Neural cell (in vitro differentiated cells): ENCODE data around the gene GET4. TPM values are rescaled to one million over a fixed set of nuclear protein-coding genes. Genes with fewer than 3 reads are reported as not detected.

Source experiments
- H2AFZ ChIP-seq: fragments of 200-600, 300-800 bp; sonication (generic), shearing (Covaris generic); 2 replicates; pipeline ENCODE4 v1.6.0; 2014; ENCODE audit warnings: low read depth, mild to moderate bottlenecking, antibody characterized with exemption, low read length, moderate library complexity
- H3F3A ChIP-seq: fragments of 200-600 bp; shearing (Covaris generic); 2 replicates; pipeline ENCODE4 v1.6.1; 2016; ENCODE audit warnings: mild to moderate bottlenecking, moderate library complexity, mixed read lengths, antibody characterized with exemption, low read length; ENCODE audit not compliant: insufficient read depth, poor library complexity, severe bottlenecking
- H3K27ac ChIP-seq: fragments of 200-600, 300-800 bp; sonication (generic), shearing (Covaris generic); 2 replicates; pipeline ENCODE4 v1.5.1; 2014; ENCODE audit warnings: mild to moderate bottlenecking, low read length, moderate library complexity
- H3K27me3 ChIP-seq: fragments of 300-800, 200-600 bp; sonication (generic), shearing (Covaris generic); 2 replicates; pipeline ENCODE4 v1.6.0; 2014; ENCODE audit warnings: mild to moderate bottlenecking, low read depth, low read length, moderate library complexity; ENCODE audit not compliant: insufficient read depth
- H3K36me3 ChIP-seq: fragments of 300-800, 200-600 bp; sonication (generic), shearing (Covaris generic); 2 replicates; pipeline ENCODE4 v1.5.1; 2014; ENCODE audit warnings: mild to moderate bottlenecking, antibody characterized with exemption, low read length, moderate library complexity; ENCODE audit not compliant: insufficient read depth
- H3K4me2 ChIP-seq: fragments of 300-800, 200-600 bp; sonication (generic), shearing (Covaris generic); 2 replicates; pipeline ENCODE4 v1.6.0; 2014; ENCODE audit warnings: mild to moderate bottlenecking, low read length
- H3K4me3 ChIP-seq: fragments of 300-800, 200-600 bp; sonication (generic), shearing (Covaris generic); 2 replicates; pipeline ENCODE4 v1.5.1; 2014; ENCODE audit warnings: mild to moderate bottlenecking, low read length, moderate library complexity
- H3K79me2 ChIP-seq: fragments of 200-600 bp; shearing (Covaris generic); replicated peaks from 2 replicates; pipeline ENCODE4 v1.6.0; 2014; ENCODE audit warnings: mild to moderate bottlenecking, low read length, moderate library complexity; ENCODE audit not compliant: insufficient read depth
- H3K9ac ChIP-seq: fragments of 300-800, 200-600 bp; sonication (generic), shearing (Covaris generic); 2 replicates; pipeline ENCODE4 v1.6.1; 2016; ENCODE audit warnings: mild to moderate bottlenecking, low read length, mixed read lengths
- H3K9me2 ChIP-seq: fragments of 200-600 bp; shearing (Covaris generic); 2 replicates; pipeline ENCODE4 v1.6.1; 2016; ENCODE audit warnings: mild to moderate bottlenecking, low read length, mixed read lengths; ENCODE audit not compliant: insufficient read depth
- H3K9me3 ChIP-seq: fragments of 200-600, 300-800 bp; sonication (generic), shearing (Covaris generic); 2 replicates; pipeline ENCODE4 v1.6.1; 2016; ENCODE audit warnings: mild to moderate bottlenecking, mixed run types, low read length, moderate library complexity, mixed read lengths
- H4K20me1 ChIP-seq: fragments of 200-600 bp; shearing (Covaris generic); 2 replicates; pipeline ENCODE4 v1.6.1; 2016; ENCODE audit warnings: mild to moderate bottlenecking, mixed run types; ENCODE audit not compliant: insufficient read depth
- EP300 ChIP-seq: fragments of 450-650 bp; conservative IDR thresholded peaks from 2 replicates; pipeline ENCODE4 v1.6.1; 2014; ENCODE audit warnings: antibody characterized with exemption, mild to moderate bottlenecking, moderate library complexity; ENCODE audit not compliant: poor library complexity, severe bottlenecking
- EZH2 ChIP-seq: fragments of 200-600, 300-800 bp; shearing (Covaris generic), sonication (generic); IDR thresholded peaks from 2 replicates; pipeline ENCODE4 v1.6.1; 2014; ENCODE audit warnings: antibody characterized with exemption, low read length, borderline replicate concordance, mild to moderate bottlenecking; ENCODE audit not compliant: insufficient read depth, poor library complexity, severe bottlenecking
- MXI1 ChIP-seq: fragments of 450-650 bp; conservative IDR thresholded peaks from 2 replicates; pipeline ENCODE4 v1.6.1; 2014; ENCODE audit warnings: antibody characterized with exemption, mild to moderate bottlenecking; ENCODE audit not compliant: poor library complexity, severe bottlenecking
- POLR2AphosphoS5 ChIP-seq: IDR thresholded peaks from 2 replicates; pipeline ENCODE4 v1.6.1; 2012
- RAD21 ChIP-seq: fragments of 450-650 bp; conservative IDR thresholded peaks from 2 replicates; pipeline ENCODE4 v1.6.1; 2014; ENCODE audit warnings: antibody characterized with exemption, mild to moderate bottlenecking, moderate library complexity
- SMC3 ChIP-seq: fragments of 450-650 bp; conservative IDR thresholded peaks from 2 replicates; pipeline ENCODE4 v1.6.1; 2014; ENCODE audit warnings: antibody characterized with exemption, mild to moderate bottlenecking, moderate library complexity; ENCODE audit not compliant: poor library complexity
- TAF1 ChIP-seq: IDR thresholded peaks from 2 replicates; pipeline ENCODE4 v1.6.1; 2012; ENCODE audit warnings: low read depth
- polyA plus RNA-seq: library from polyadenylated mRNA; depleted of rRNA; stranded (reverse); fragments of >200 nt; gene quantifications from 2 replicates; pipeline ENCODE4 v1.2.3, GENCODE V29; 2014
- TF ChIP-seq, protein P1 (sequence below): IDR thresholded peaks from 2 replicates; pipeline ENCODE4 v1.6.1; 2012; ENCODE audit warnings: borderline replicate concordance
- TF ChIP-seq, protein P2 (sequence below): fragments of 450-650 bp; IDR thresholded peaks from 2 replicates; pipeline ENCODE4 v1.5.1; 2014; ENCODE audit warnings: antibody characterized with exemption, mild to moderate bottlenecking, moderate library complexity; ENCODE audit not compliant: poor library complexity, severe bottlenecking

Gene GET4
- polyA plus RNA-seq, 1 donor from 2014 or later, result 63.8 TPM

DNA sequence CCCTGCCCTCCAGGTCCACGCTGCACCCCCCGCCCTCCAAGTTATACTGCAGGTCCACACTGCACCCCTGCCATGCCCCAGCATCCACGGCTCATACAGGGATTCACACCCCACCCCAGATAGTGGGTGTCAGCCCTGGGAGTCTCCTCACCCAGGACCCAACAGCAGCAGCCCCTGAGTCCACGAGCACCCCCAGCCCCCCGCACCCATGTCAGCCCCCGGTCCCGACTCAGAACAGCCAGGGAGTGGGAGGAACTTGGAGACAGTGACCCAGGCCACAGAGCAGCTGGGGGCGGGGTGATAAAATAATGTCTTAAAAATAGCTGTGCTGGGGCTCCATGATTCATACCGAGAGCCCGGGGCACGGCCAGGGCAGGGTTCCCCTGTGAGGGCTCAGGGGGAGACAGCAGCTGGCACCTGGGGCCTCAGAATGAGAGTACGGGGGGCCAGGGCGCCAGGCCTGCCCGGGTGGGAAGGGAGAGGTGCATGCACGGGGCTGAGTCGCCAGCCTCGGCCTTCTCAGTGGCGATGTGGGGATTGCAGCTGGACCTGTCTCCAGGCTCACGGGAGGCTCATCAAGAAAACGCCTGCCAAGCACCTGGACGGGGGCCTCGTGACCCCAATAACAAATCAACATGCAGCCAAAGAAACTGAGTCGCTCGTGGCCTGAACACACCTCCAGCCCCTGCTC, 48.3 kb downstream of the GET4 start:
- H3F3A ChIP-seq, result no peaks in the 10 kb centered on the region
- H2AFZ ChIP-seq, result no peak overlapping the region
- H3K9me2 ChIP-seq, result no peaks in the 10 kb centered on the region
- no peaks in the 10 kb centered on the region for H3K79me2 ChIP-seq
- H3K27me3 ChIP-seq, result no peaks in the 10 kb centered on the region
- H3K9ac ChIP-seq, result no peak overlapping the region
- no peak overlapping the region for H3K27ac ChIP-seq
- TF ChIP-seq, protein P1, sequence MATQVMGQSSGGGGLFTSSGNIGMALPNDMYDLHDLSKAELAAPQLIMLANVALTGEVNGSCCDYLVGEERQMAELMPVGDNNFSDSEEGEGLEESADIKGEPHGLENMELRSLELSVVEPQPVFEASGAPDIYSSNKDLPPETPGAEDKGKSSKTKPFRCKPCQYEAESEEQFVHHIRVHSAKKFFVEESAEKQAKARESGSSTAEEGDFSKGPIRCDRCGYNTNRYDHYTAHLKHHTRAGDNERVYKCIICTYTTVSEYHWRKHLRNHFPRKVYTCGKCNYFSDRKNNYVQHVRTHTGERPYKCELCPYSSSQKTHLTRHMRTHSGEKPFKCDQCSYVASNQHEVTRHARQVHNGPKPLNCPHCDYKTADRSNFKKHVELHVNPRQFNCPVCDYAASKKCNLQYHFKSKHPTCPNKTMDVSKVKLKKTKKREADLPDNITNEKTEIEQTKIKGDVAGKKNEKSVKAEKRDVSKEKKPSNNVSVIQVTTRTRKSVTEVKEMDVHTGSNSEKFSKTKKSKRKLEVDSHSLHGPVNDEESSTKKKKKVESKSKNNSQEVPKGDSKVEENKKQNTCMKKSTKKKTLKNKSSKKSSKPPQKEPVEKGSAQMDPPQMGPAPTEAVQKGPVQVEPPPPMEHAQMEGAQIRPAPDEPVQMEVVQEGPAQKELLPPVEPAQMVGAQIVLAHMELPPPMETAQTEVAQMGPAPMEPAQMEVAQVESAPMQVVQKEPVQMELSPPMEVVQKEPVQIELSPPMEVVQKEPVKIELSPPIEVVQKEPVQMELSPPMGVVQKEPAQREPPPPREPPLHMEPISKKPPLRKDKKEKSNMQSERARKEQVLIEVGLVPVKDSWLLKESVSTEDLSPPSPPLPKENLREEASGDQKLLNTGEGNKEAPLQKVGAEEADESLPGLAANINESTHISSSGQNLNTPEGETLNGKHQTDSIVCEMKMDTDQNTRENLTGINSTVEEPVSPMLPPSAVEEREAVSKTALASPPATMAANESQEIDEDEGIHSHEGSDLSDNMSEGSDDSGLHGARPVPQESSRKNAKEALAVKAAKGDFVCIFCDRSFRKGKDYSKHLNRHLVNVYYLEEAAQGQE, result no peak
- TF ChIP-seq, protein P2, sequence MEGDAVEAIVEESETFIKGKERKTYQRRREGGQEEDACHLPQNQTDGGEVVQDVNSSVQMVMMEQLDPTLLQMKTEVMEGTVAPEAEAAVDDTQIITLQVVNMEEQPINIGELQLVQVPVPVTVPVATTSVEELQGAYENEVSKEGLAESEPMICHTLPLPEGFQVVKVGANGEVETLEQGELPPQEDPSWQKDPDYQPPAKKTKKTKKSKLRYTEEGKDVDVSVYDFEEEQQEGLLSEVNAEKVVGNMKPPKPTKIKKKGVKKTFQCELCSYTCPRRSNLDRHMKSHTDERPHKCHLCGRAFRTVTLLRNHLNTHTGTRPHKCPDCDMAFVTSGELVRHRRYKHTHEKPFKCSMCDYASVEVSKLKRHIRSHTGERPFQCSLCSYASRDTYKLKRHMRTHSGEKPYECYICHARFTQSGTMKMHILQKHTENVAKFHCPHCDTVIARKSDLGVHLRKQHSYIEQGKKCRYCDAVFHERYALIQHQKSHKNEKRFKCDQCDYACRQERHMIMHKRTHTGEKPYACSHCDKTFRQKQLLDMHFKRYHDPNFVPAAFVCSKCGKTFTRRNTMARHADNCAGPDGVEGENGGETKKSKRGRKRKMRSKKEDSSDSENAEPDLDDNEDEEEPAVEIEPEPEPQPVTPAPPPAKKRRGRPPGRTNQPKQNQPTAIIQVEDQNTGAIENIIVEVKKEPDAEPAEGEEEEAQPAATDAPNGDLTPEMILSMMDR, result no peak
- TF ChIP-seq EP300, result no peak
- no peak for TF ChIP-seq TAF1
- TF ChIP-seq POLR2AphosphoS5, result no peak
- no peak for TF ChIP-seq RAD21
- no peak for TF ChIP-seq SMC3
- no peak for TF ChIP-seq EZH2
- no peak for TF ChIP-seq MXI1
- H3K4me2 ChIP-seq, result no peak overlapping the region
- no peaks in the 10 kb centered on the region for H3K9me3 ChIP-seq
- no peaks in the 10 kb centered on the region for H3K36me3 ChIP-seq
- no peak overlapping the region for H3K4me3 ChIP-seq
- H4K20me1 ChIP-seq, result no peaks in the 10 kb centered on the region

DNA sequence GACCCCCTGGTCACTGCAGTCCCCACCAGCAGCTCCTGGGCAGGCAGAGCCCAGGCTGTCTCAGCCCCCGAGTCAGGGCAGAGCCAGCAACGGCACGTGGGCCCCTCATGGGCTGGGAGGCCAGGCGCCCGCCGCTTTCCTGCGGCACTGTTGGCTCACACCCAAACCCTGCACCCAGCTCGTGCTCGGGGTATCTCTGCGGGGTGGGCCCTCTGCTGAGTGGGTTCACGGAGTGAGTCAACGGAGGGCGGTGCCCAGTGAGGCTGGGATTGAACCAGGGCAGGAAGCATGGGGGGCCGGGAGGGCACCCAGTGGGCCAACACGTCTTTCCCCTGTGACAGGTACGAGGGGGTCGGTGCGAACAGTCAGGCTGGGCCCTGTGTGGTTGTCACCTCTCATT, 49.2 kb downstream of the GET4 start:
- Histone ChIP-seq H3K27me3 (no peaks in the 10 kb centered on the region), H3K27ac (no peak overlapping the region)

More for the DNA sequence above, 49.2 kb downstream of the GET4 start:
- Histone ChIP-seq H3K36me3 (no peaks in the 10 kb centered on the region), H3K9me3 (no peaks in the 10 kb centered on the region), H3K4me2 (no peak overlapping the region), H3K9ac (no peak overlapping the region), H3K4me3 (no peak overlapping the region), H3K9me2 (no peaks in the 10 kb centered on the region), H3F3A (no peaks in the 10 kb centered on the region), H4K20me1 (no peaks in the 10 kb centered on the region), H2AFZ (no peak overlapping the region), H3K79me2 (no peaks in the 10 kb centered on the region)
- TF ChIP-seq, protein P2, result no peak
- TF ChIP-seq RAD21, result no peak
- TF ChIP-seq SMC3, result no peak
- TF ChIP-seq EP300, result no peak
- TF ChIP-seq POLR2AphosphoS5, result no peak
- no peak for TF ChIP-seq TAF1
- TF ChIP-seq MXI1, result no peak
- TF ChIP-seq EZH2, result no peak
- TF ChIP-seq, protein P1, result no peak
